ENCODE measurements around the gene NUP50.

NUP50 gene

DNA sequence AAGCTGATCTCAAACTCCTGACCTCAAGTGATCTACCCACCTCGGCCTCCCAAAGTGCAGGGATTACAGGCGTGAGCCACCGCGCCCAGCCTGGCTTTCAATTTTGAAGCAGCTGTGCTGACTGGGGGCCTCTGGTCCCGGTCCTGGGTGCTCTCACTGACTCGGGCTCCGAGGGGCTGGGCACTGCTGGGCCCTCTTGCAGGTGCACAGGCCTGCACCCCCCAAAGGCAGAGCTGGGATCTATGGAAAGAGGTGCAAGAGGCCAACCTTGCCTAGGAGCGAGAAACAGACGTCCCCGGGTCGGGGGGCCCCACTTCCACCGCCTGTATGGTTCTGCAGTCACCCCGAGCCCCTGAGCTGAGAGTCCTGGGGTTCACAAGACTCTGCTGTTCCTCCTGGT is 43.8 kb downstream of the NUP50 start:
- TF ChIP-seq CTCF (conservative IDR thresholded peaks at IDR 0.05; ENCODE audit: low read depth) = no peak
- POLR2A ChIA-PET (ENCODE audit: low non-redundant PET) = no interaction called here
- CTCF ChIA-PET = no interaction called here
- DNase-seq (ENCODE audit: low spot score) = no peak
- H3K27ac ChIP-seq = peak overlapping the region; percentile 95

GRCh38 chr22:45207981-45208664 is 44.4 kb downstream of the NUP50 start:
- CTCF ChIA-PET = no interaction called here
- no peak for DNase-seq (ENCODE audit: low spot score)
- TF ChIP-seq CTCF (conservative IDR thresholded peaks at IDR 0.05; ENCODE audit: low read depth) = no peak
- H3K27ac ChIP-seq = peak overlapping the region; percentile 95
- POLR2A ChIA-PET (ENCODE audit: low non-redundant PET) = no interaction called here

DNA sequence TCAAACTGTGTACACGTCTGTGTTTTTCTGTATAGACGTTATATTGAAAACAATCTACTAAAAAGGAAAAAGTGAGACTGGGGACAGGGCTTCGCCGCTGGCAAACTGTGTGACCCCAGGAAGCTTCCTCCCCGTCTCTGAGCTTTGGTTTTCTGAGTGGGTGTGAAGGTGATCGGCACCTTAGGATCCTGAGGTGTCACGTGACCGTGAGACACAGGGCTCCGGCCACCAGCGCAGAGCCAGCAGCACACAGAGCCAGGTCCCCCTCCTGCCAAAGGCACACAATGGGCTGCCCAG is 44.9 kb downstream of the NUP50 start:
- POLR2A ChIA-PET (ENCODE audit: low non-redundant PET) = no interaction called here

GRCh38 chr22:45208993-45209838 is 45.5 kb downstream of the NUP50 start:
- peak; percentile 16 for DNase-seq (ENCODE audit: low spot score)
- ChIA-PET POLR2A (ENCODE audit: low non-redundant PET) (no interaction called here), CTCF (interaction anchor here (0.6 to 0.8 kb wide), 2 partner anchors 12 to 26 kb away, joined by 3 to 7 read pairs; no protein-coding TSS in a partner anchor)
- peak overlapping the region; percentile 95 for H3K27ac ChIP-seq
- peak; percentile 67 for TF ChIP-seq CTCF (conservative IDR thresholded peaks at IDR 0.05; ENCODE audit: low read depth)

More for the DNA sequence above, 44.9 kb downstream of the NUP50 start:
- CTCF ChIA-PET = no interaction called here
- peak overlapping the region; percentile 95 for H3K27ac ChIP-seq
- DNase-seq (ENCODE audit: low spot score) = no peak
- no peak for TF ChIP-seq CTCF (conservative IDR thresholded peaks at IDR 0.05; ENCODE audit: low read depth)

DNA sequence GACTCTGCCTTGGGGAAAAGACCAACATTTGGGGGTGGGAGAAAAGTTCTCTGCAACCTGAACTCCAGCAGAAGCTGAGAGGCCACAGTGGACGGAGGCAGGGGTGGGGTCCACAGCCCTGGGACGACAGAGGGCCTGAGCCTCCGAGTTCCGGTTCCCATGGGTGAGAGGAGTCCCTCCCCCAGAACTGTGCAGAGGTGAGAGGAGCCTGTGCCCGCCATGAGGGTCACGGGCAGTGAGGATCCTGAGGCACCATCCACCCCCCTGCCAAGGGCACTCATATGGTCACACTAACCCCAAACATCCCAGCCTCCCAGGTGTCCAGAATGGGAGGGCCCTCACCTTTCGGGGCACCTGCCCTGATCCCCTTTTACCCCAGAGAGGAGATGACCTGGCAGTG is 46.4 kb downstream of the NUP50 start:
- no peak for DNase-seq (ENCODE audit: low spot score)
- peak overlapping the region; percentile 95 for H3K27ac ChIP-seq
- ChIA-PET CTCF (no interaction called here), POLR2A (ENCODE audit: low non-redundant PET) (no interaction called here)
- TF ChIP-seq CTCF (conservative IDR thresholded peaks at IDR 0.05; ENCODE audit: low read depth) = no peak

- H3K27ac ChIP-seq = peak overlapping the region; percentile 95
- DNase-seq (ENCODE audit: low spot score) = no peak
- ChIA-PET POLR2A (ENCODE audit: low non-redundant PET) (no interaction called here), CTCF (no interaction called here)
- no peak for TF ChIP-seq CTCF (conservative IDR thresholded peaks at IDR 0.05; ENCODE audit: low read depth)
These were observed 46.9 kb downstream of the NUP50 start for GRCh38 chr22:45210577-45210976.

All from RWPE1 (cell line).